GM12801 (cell line): ENCODE results near the gene SLC26A2.

ENCODE experiments used
- TF ChIP-seq, protein P1 (sequence below): IDR thresholded peaks from one replicate; pipeline ENCODE4 v1.5.1; 2011; ENCODE audit warnings: control low read depth; ENCODE audit not compliant: insufficient read length; ENCODE audit errors: extremely low read depth

The SLC26A2 gene

DNA sequence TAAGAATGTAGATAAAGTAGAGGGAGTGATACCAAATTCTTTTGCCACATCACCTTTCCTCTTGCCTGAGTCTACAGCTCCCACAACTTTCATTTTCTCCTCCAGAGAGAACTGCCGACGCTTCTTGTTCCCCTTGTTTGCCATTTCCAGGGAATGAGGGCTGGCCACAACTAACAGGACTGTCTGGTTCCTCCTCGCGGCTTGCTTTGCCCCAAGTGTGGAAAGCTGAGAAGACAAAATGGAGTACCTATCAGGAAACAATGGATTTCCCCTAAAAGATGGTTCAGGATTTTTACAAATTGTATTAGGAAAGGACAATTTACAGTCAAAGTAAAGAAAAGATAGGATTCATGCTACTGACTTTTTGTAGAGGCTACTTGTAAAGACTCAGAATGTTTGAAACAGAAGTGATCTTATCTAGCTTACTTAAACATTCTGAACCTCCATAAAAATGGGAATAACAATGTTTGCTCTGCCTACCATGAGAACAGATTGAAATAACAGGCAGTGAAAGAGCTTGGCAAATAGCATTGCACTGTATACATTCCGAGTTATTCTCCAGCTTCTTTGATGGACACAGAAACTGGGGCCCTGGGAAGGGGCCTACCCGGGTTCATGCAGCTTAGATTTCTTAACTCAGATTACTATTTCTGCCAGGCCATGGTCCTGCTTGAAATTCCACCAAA lies 35.8 kb downstream of the SLC26A2 start:
- TF ChIP-seq, protein P1, sequence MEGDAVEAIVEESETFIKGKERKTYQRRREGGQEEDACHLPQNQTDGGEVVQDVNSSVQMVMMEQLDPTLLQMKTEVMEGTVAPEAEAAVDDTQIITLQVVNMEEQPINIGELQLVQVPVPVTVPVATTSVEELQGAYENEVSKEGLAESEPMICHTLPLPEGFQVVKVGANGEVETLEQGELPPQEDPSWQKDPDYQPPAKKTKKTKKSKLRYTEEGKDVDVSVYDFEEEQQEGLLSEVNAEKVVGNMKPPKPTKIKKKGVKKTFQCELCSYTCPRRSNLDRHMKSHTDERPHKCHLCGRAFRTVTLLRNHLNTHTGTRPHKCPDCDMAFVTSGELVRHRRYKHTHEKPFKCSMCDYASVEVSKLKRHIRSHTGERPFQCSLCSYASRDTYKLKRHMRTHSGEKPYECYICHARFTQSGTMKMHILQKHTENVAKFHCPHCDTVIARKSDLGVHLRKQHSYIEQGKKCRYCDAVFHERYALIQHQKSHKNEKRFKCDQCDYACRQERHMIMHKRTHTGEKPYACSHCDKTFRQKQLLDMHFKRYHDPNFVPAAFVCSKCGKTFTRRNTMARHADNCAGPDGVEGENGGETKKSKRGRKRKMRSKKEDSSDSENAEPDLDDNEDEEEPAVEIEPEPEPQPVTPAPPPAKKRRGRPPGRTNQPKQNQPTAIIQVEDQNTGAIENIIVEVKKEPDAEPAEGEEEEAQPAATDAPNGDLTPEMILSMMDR, result no peak

DNA sequence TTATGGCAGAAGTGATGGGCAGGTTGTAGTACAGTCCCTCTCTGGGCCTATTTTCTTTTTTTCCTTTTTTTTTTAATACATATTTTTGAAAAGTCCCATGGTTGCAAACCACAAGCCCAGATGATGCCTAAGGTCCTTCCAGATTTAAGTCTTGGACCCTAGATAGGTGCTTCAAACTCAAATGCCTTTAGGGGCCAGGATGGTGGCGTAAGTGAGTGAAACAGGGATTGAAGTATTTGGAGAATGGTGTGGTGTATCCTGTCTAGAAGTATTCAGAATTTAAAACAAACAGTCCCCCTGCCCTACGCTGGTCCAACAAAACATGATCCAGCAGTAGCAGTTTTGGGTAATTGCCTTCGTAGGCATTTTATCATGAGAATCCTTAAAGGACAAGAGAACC lies 37.7 kb downstream of the SLC26A2 start:
- TF ChIP-seq, protein P1, result no peak

- TF ChIP-seq, protein P1, result no peak
Observed at GRCh38 chr5:149999359-149999758, 38.8 kb downstream of the SLC26A2 start.

DNA sequence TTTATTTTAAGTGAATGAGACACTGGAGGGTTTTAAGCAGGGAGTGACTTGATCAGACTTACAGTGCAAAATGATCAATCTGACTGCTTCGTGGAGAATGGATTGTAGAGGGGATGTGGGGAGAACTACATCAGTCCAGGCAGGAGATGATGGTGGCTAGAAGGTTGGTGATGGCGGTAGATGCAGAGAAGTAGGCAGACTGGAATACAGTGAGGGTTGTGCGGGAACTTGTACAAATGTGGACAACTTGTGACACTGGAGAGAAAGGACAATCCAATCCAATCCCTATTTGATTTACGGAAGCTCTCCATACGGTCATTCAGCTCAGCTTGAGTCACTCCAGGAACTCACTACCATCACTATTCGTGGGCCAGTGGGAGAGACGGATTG lies 39.3 kb downstream of the SLC26A2 start:
- TF ChIP-seq, protein P1, result no peak

GRCh38 chr5:150000256-150000989 lies 39.9 kb downstream of the SLC26A2 start, which contains the start of the genes HMGXB3 and TIGD6:
Gene HMGXB3 (plus strand): TSS chr5:150000739. CDS start chr5:150004853, 4,114 bp downstream.
Gene TIGD6 (minus strand): TSS chr5:150000654. CDS start chr5:149996348, 4,306 bp downstream.
- TF ChIP-seq, protein P1, result no peak

- TF ChIP-seq, protein P1, result no peak
Observed at GRCh38 chr5:150000990-150001659, 40.6 kb downstream of the SLC26A2 start.
